MM.1S (cell line): ENCODE data around the gene DPCD.

Source experiments
- CTCF ChIP-seq: fragments of 300-600 bp; sonication (generic); IDR thresholded peaks from 2 replicates; pipeline ENCODE4 v1.5.1; 2016; ENCODE audit warnings: antibody characterized with exemption, low read length, mixed read lengths
- EZH2 ChIP-seq: fragments of 300-600 bp; sonication (generic); optimal IDR thresholded peaks from 2 replicates; pipeline ENCODE3; 2017; ENCODE audit warnings: low read depth, mild to moderate bottlenecking, antibody characterized with exemption, low read length, mixed read lengths

GRCh38 chr10:101572126-101572525, 16.0 kb upstream of the DPCD start:
- TF ChIP-seq EZH2 (no peak), CTCF (no peak)
